IPS-18c (cell line): ENCODE results near the gene IFITM2.
"Not testable (repeated sequence)": the region's sequence is repeated elsewhere in the genome, so short reads cannot be mapped to it uniquely, and the experiment has no call there.

Source experiments
- H3K4me3 ChIP-seq: 2 replicates; pipeline ENCODE4 v1.7.0; 2013; ENCODE audit warnings: low read depth, mild to moderate bottlenecking, low read length, moderate library complexity; ENCODE audit not compliant: insufficient read depth
- H3K9me3 ChIP-seq: one replicate; pipeline ENCODE4 v1.6.1; 2013; ENCODE audit warnings: mild to moderate bottlenecking, low read length, moderate library complexity; ENCODE audit not compliant: control insufficient read depth, insufficient read depth

Gene IFITM2

DNA sequence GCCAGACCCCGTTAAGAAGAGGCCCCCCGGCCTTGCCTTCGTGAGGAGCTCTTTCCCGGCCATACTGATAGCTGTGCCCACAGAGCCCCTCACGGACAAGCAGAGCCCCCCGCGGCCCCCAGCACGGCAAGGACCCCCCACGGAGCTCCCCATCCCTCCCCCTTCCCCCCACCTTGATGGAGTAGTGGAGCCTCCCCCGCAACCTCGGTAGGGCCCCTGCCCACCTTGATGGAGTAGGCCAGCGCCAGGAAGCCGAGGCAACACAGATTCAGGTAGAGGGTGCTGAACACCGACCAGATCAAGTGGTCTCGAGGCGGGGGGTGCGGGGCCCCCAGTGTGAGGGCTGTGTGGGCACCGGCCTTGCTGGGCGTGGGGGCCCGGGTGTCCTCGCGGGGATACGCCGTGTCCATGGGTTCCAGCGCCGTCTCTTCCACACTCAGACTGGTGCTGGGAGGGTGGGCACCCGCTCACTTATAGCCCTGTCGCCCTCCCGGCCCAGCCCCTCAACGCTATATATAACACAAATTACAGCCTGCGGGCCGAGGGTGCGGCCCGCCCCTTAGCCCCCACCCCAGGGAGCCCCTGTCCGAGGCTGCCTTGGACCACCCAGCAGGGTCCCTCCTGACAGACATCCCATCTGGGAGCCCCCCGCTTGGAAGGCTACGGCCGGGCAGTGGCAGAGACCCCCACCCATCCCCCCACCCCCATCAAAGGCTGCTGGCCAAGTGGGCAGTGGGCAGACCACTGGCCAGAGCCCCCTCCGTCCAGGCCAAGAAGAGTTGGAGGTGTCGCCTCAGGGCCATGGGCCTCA is 8.3 kb upstream of the IFITM2 start, which contains the start of gene IFITM5:
Gene IFITM5 (minus strand): TSS at position 446 of the 811 bp plus-strand sequence. CDS start 36 bp downstream, at position 410.
- no peak within 1 kb of the TSS for H3K4me3 ChIP-seq

DNA sequence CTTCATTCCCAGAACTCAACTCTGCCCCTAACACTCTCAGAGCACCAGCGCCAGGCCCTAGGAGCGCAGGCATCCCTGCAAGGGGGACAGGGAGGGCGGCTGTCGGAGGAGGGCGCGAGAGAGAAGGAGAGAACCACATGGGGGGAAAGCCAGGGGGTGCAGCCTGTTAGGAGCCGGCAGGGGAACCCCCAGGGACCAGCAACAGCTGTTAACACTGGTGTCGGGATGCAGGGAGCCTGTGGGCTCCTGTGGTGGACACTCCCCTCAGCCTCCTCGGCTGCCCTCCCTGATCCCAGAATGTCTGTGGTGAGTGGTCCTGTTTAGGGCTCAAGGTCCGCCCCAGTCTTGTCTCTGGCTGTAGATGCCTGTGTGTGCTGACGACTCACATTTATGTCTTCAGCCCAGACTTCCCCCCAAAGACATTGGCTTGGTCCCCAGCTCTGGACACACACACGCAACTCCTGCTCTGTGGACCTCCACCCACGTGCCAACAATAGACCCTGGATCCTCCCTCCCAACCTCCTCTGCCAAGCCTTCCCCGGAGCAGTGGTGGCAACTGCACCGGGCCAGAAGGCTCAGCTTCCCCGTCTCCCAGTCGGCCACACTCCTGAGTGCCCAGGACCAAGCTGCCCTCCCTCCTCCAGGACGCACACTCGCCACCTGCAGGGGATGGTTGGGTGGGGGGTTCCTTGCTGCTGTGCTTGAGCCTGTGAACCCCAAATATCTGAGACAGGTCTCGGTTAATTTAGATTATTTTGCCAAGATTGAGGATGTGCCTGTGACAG is 7.5 kb upstream of the IFITM2 start:
- Histone ChIP-seq H3K4me3 (no peak overlapping the region), H3K9me3 (no peaks in the 10 kb centered on the region)

More for the DNA sequence above, 8.3 kb upstream of the IFITM2 start, which contains the start of gene IFITM5:
- no peaks in the 10 kb centered on the region for H3K9me3 ChIP-seq

DNA sequence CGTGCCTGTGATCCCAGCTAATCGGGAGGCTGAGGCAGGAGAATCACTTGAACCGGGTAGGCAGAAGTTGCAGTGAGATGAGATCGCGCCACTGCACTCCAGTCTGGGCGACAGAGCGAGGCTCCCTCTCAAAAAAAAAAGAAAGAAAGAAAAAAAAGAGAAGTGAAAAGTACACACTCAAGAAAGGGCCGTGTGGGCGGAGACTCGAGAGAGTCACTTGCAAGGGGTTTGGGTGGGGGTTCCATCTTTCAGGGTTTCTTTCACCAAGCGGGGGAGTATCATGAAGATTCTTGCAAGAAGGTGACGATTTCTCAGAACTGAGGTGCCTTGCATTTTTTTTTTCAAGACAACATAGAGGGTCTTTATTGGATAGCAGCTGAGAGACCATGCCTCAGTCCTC is 4.3 kb upstream of the IFITM2 start:
- Histone ChIP-seq H3K9me3 (no peaks in the 10 kb centered on the region), H3K4me3 (no peak overlapping the region)

DNA sequence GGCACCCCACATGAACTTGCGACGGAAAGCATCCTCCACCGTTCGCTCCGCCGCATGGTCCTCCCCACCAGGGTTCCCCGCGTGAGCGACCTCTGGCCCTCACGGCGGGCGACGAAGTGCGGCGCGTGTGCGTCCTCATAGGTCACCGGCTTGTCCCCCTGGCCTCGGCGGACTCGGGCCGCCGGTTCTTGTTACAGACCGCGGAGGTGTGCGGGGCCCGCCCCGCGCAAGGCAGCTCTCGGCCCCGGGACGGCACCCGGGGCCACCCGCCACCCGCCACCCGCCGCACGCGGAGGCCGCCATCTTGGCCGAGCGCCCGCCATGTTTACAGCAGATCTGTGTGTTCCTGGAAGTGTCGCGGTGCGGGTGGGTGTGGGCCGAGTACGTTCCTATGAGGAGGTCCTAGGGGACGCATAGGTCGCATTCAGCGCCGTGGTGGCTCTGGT is 3.5 kb upstream of the IFITM2 start:
- Histone ChIP-seq H3K9me3 (no peaks in the 10 kb centered on the region), H3K4me3 (no peak overlapping the region)

GRCh38 chr11:304915-305843 is 2.4 kb upstream of the IFITM2 start:
- H3K9me3 ChIP-seq = no peaks in the 10 kb centered on the region
- peak overlapping the region; percentile 9 for H3K4me3 ChIP-seq

GRCh38 chr11:305844-306211 is 1.8 kb upstream of the IFITM2 start:
- Histone ChIP-seq H3K4me3 (peak overlapping the region; percentile 9; the same call in 1 of the 2 replicates), H3K9me3 (no peaks in the 10 kb centered on the region)

- H3K9me3 ChIP-seq = no peaks in the 10 kb centered on the region
Observed at GRCh38 chr11:306645-307371, 808 bp upstream of the IFITM2 start.

GRCh38 chr11:308740-309665 is 1.4 kb downstream of the IFITM2 start:
- H3K9me3 ChIP-seq = not testable (repeated sequence)
- H3K4me3 ChIP-seq = peak overlapping the region; percentile 1; the same call in 1 of the 2 replicates

More at GRCh38 chr11:306645-307371, 808 bp upstream of the IFITM2 start:
- no peak overlapping the region for H3K4me3 ChIP-seq

- not testable (repeated sequence) for H3K4me3 ChIP-seq, H3K9me3 ChIP-seq
Observed at GRCh38 chr11:309979-310572, 2.5 kb downstream of the IFITM2 start.

GRCh38 chr11:311013-311748 is 3.6 kb downstream of the IFITM2 start:
- not testable (repeated sequence) for H3K9me3 ChIP-seq, H3K4me3 ChIP-seq

DNA sequence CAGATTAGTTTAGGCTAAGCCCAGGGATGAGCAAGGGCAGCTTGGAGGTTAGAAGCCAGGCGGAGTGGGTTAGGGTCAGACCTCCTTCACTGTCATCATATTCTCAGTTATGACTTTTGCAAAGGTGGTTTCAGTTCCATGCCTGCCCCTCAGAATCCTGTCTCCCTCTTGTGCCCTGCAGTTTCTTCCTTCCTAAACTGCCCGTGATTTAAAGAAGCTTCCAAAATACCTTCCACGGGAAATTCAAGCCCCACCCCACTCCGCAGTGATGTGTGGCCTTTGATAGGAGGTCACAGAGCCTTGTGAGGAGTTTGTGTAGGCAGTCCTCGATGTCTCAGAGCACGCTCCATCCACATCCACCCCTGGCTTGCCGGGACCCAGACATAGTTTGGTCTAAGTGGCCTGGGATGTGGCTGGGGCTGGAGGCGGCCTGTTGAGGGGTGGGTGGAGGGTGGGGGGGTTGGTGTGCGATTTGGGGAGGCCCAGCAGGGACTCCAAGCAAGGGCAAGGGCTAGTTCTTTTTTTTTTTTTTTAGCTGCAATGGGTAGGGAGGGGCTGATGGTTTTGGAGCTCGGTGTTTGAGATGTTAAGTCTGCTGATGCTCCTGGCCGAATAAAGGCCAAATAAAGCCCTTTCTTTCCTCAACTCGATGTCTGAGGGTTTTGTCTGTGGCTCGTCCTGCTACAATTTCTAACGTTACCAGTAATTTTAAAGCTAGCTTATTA is 4.6 kb downstream of the IFITM2 start:
- Histone ChIP-seq H3K9me3 (no peaks in the 10 kb centered on the region), H3K4me3 (no peak overlapping the region)

- H3K4me3 ChIP-seq = peak overlapping the region; percentile 64
Observed at GRCh38 chr11:313304-313786, 5.7 kb downstream of the IFITM2 start.

DNA sequence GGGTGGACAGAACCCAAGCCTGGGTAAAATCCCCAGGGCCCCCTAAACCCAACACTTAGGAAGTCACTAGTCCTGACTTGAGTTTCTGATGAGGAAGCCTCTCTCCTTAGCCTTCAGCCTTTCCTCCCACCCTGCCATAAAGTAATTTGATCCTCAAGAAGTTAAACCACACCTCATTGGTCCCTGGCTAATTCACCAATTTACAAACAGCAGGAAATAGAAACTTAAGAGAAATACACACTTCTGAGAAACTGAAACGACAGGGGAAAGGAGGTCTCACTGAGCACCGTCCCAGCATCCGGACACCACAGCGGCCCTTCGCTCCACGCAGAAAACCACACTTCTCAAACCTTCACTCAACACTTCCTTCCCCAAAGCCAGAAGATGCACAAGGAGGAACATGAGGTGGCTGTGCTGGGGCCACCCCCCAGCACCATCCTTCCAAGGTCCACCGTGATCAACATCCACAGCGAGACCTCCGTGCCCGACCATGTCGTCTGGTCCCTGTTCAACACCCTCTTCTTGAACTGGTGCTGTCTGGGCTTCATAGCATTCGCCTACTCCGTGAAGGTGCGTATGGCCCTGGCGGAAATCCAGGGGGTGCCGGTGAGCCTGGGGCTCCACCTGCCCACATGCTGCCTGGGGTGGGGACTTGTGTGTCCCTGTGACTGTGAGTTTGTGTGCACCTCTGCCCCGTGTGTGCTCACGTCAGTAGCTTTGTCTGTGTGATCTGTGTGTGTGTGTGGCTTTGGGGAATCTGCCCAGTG is 6.4 kb downstream of the IFITM2 start, which contains the start of gene IFITM1:
Gene IFITM1 (plus strand): TSS at position 254 of the 767 bp plus-strand sequence. CDS start 131 bp downstream, at position 385.
- no peaks in the 10 kb centered on the region for H3K9me3 ChIP-seq
- peak within 1 kb of the TSS; percentile 71 for H3K4me3 ChIP-seq

More at GRCh38 chr11:313304-313786, 5.7 kb downstream of the IFITM2 start:
- H3K9me3 ChIP-seq = no peaks in the 10 kb centered on the region
